Keratinocyte (primary cell): Measurements from ENCODE around the gene NOTUM. TPM values are rescaled to one million over a fixed set of nuclear protein-coding genes. Genes with fewer than 3 reads are reported as not detected.
A peak's percentile ranks its signal among the peaks of the same experiment; 100 is the strongest.

Source experiments
- DNase-seq: peaks from one replicate; pipeline ENCODE4 v3.0.0-alpha.2; 2011; ENCODE audit warnings: low read depth, missing footprints, low spot score
- FAIRE-seq: peaks from 2 replicates; lab custom pipeline; 2011; peaks lifted over from hg19 to GRCh38; lab: Jason Lieb, UNC
- H2AFZ ChIP-seq: 2 replicates; pipeline ENCODE4 v1.6.0; 2012; ENCODE audit warnings: low read length, control low read depth, inconsistent platforms; ENCODE audit not compliant: control insufficient read depth
- H3K27ac ChIP-seq: 2 replicates; pipeline ENCODE4 v1.5.1; 2011; ENCODE audit warnings: low read length; ENCODE audit not compliant: control insufficient read depth, insufficient read depth
- H3K27me3 ChIP-seq: 3 replicates; pipeline ENCODE4 v1.6.0; 2011; ENCODE audit warnings: low read length; ENCODE audit not compliant: control insufficient read depth, insufficient read depth; ENCODE audit errors: extremely low read depth
- H3K36me3 ChIP-seq, 2 experiments: 2 replicates in 1 of 2; 3 replicates in 1 of 2; pipeline ENCODE4 v1.5.1; 2011; ENCODE audit warnings: low read length in 2 of 2, mild to moderate bottlenecking in 1 of 2; ENCODE audit not compliant: control insufficient read depth in 2 of 2, insufficient read depth in 2 of 2; ENCODE audit errors: extremely low read depth in 1 of 2
- H3K4me1 ChIP-seq: 3 replicates; pipeline ENCODE4 v1.5.1; 2011; ENCODE audit warnings: low read length; ENCODE audit not compliant: control insufficient read depth, insufficient read depth; ENCODE audit errors: extremely low read depth
- H3K4me2 ChIP-seq: 3 replicates; pipeline ENCODE4 v1.6.0; 2011; ENCODE audit warnings: low read depth, low read length; ENCODE audit not compliant: control insufficient read depth, insufficient read depth; ENCODE audit errors: extremely low read depth
- H3K4me3 ChIP-seq, 3 experiments: fragments of 200-600 bp in 1 of 3; sonication (generic) in 1 of 3; 2 replicates in 2 of 3; 3 replicates in 1 of 3; pipeline ENCODE4 v1.5.1; 2011 to 2016; ENCODE audit warnings: low read length in 3 of 3, mild to moderate bottlenecking in 3 of 3, control low read depth in 2 of 3, inconsistent platforms in 1 of 3, low read depth in 1 of 3, mixed read lengths in 1 of 3, mixed run types in 1 of 3, moderate library complexity in 1 of 3; ENCODE audit not compliant: control insufficient read depth in 2 of 3, insufficient read depth in 2 of 3; ENCODE audit errors: extremely low read depth in 1 of 3
- H3K79me2 ChIP-seq: 2 replicates; pipeline ENCODE4 v1.6.0; 2012; ENCODE audit warnings: low read length; ENCODE audit not compliant: control insufficient read depth, insufficient read depth
- H3K9ac ChIP-seq: 3 replicates; pipeline ENCODE4 v1.6.0; 2011; ENCODE audit warnings: low read length; ENCODE audit not compliant: control insufficient read depth, insufficient read depth; ENCODE audit errors: extremely low read depth
- H3K9me1 ChIP-seq: 3 replicates; pipeline ENCODE4 v1.6.0; 2011; ENCODE audit warnings: low read length; ENCODE audit not compliant: control insufficient read depth, insufficient read depth; ENCODE audit errors: extremely low read depth
- H3K9me3 ChIP-seq: 2 replicates; pipeline ENCODE4 v1.5.1; 2012; ENCODE audit warnings: low read depth, low read length; ENCODE audit not compliant: control insufficient read depth
- H4K20me1 ChIP-seq: 3 replicates; pipeline ENCODE4 v1.6.0; 2011; ENCODE audit warnings: low read length; ENCODE audit not compliant: control insufficient read depth, insufficient read depth; ENCODE audit errors: extremely low read depth
- CTCF ChIP-seq, 3 experiments: IDR thresholded peaks in 1 of 3; conservative IDR thresholded peaks in 1 of 3; optimal IDR thresholded peaks in 1 of 3; 2 replicates in 2 of 3; 3 replicates in 1 of 3; pipeline versions ENCODE3 to v1.5.1; 2011; ENCODE audit warnings: low read length in 3 of 3, mild to moderate bottlenecking in 3 of 3, moderate library complexity in 2 of 3, control low read depth in 1 of 3, inconsistent platforms in 1 of 3; ENCODE audit not compliant: insufficient read depth in 2 of 3; ENCODE audit errors: extremely low read depth in 1 of 3
- EZH2 ChIP-seq: IDR thresholded peaks from one replicate; pipeline ENCODE4 v1.6.1; 2012; ENCODE audit warnings: inconsistent platforms, mild to moderate bottlenecking, low read length, moderate library complexity
- dilution Hi-C: fragments of 300-500 bp; cut with MboI; formaldehyde crosslinking; loops from one replicate; pipeline ENCODE4 v1.7.0; 2020; ENCODE audit warnings: low sequenced_read_pairs; ENCODE audit not compliant: extremely low pct_ligation_motif_present
- polyA plus RNA-seq, 5 experiments: library from polyadenylated mRNA; depleted of rRNA in 3 of 5; stranded (reverse) in 3 of 5; stranded (forward) in 1 of 5; unstranded in 1 of 5; fragments of >200 nt; gene quantifications; 1 replicate in 1 of 5; 2 replicates in 3 of 5; 3 replicates in 1 of 5; pipeline versions ENCODE4 v1.2.1 to v1.2.3, GENCODE V29; 2011 to 2012; ENCODE audit warnings: missing spikeins in 2 of 5, low read depth in 1 of 5, low replicate concordance in 1 of 5

Gene NOTUM
- polyA plus RNA-seq, 1 donor (not counting 4 experiments of a cell fraction or from before 2014, with no cell fraction given): not detected

- FAIRE-seq (no peak), DNase-seq (no peak)
- Histone ChIP-seq H3K9me3 (no peaks in the 10 kb centered on the region), H3K9ac (no peak overlapping the region), H3K4me1 (peaks cover 32% of the 10 kb centered on the region), H3K27ac (no peak overlapping the region), H3K79me2 (no peaks in the 10 kb centered on the region), H4K20me1 (no peaks in the 10 kb centered on the region), H3K9me1 (peaks cover 2% of the 10 kb centered on the region), H3K36me3 (no peaks in the 10 kb centered on the region), H3K4me2 (no peak overlapping the region), H3K27me3 (no peaks in the 10 kb centered on the region), H3K4me3 (no peak overlapping the region), H2AFZ (no peak overlapping the region)
- no peak for TF ChIP-seq CTCF (optimal IDR thresholded peaks at IDR 0.05 in 1 of 3, IDR thresholded peaks at IDR 0.05 in 1 of 3, conservative IDR thresholded peaks at IDR 0.05 in 1 of 3; ENCODE audit: extremely low read depth in 1 of 3, insufficient read depth in 2 of 3, low read length in 3 of 3)
- no peak for TF ChIP-seq EZH2
- dilution Hi-C loops: no loop called here
Measured at GRCh38 chr17:82007495-82008257, 46.7 kb upstream of the NOTUM start.

DNA sequence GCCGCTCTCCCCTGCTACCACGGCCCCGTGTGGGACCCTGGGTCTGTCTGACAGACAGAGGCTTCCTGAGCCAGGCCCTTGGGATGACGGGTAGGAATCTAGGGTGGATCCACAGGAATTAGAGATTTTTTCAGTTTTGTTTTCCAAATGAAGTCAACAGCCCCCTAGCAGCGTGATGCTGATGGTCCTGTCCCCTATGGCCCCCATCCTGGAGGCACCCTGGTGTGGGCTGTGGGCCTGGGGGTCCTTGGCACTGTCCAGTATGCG, 46.2 kb upstream of the NOTUM start:
- Histone ChIP-seq H4K20me1 (no peaks in the 10 kb centered on the region), H3K4me1 (peaks cover 32% of the 10 kb centered on the region), H3K36me3 (no peaks in the 10 kb centered on the region), H2AFZ (no peak overlapping the region), H3K27ac (no peak overlapping the region), H3K9me3 (no peaks in the 10 kb centered on the region), H3K27me3 (no peaks in the 10 kb centered on the region), H3K4me2 (no peak overlapping the region), H3K4me3 (no peak overlapping the region), H3K79me2 (no peaks in the 10 kb centered on the region), H3K9ac (peak overlapping the region; percentile 46), H3K9me1 (peaks cover 2% of the 10 kb centered on the region)
- TF ChIP-seq EZH2 (no peak), CTCF (optimal IDR thresholded peaks at IDR 0.05 in 1 of 3, IDR thresholded peaks at IDR 0.05 in 1 of 3, conservative IDR thresholded peaks at IDR 0.05 in 1 of 3; ENCODE audit: extremely low read depth in 1 of 3, insufficient read depth in 2 of 3, low read length in 3 of 3) (no peak)
- DNase-seq (no peak), FAIRE-seq (no peak)
- dilution Hi-C loops: no loop called here
